ENCODE results near the gene SELENOF.

The SELENOF gene

DNA sequence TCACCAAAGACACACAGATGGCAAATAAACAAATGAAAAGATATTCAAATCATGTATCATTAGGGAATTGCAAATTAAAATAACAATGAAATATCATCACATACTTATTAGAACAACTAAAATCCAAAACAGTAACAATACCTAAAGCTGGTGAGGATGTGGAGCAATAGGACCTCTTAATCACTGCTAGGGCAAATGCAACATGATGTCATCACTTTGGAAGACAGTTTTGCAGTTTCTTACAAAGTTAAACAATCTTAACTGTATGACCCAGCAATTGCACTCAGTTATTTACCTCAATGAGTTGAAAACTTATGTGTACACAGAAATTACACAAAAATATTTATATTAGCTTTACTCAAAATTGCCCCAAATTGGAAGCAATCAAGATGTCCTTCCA lies 47.3 kb downstream of the SELENOF start:
- DNase-seq (ENCODE audit: low read depth) = peak; percentile 25
- TF ChIP-seq, protein P1, sequence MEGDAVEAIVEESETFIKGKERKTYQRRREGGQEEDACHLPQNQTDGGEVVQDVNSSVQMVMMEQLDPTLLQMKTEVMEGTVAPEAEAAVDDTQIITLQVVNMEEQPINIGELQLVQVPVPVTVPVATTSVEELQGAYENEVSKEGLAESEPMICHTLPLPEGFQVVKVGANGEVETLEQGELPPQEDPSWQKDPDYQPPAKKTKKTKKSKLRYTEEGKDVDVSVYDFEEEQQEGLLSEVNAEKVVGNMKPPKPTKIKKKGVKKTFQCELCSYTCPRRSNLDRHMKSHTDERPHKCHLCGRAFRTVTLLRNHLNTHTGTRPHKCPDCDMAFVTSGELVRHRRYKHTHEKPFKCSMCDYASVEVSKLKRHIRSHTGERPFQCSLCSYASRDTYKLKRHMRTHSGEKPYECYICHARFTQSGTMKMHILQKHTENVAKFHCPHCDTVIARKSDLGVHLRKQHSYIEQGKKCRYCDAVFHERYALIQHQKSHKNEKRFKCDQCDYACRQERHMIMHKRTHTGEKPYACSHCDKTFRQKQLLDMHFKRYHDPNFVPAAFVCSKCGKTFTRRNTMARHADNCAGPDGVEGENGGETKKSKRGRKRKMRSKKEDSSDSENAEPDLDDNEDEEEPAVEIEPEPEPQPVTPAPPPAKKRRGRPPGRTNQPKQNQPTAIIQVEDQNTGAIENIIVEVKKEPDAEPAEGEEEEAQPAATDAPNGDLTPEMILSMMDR (IDR thresholded peaks at IDR 0.05; ENCODE audit: control insufficient read depth, insufficient read depth, low read depth, low read length, missing control alignments) = no peak
- H3K4me3 ChIP-seq (ENCODE audit: control insufficient read depth, low read depth, low read length) = no peak overlapping the region

GRCh38 chr1:86865973-86866637 lies 47.8 kb downstream of the SELENOF start:
- H3K4me3 ChIP-seq (ENCODE audit: control insufficient read depth, low read depth, low read length) = no peak overlapping the region
- DNase-seq (ENCODE audit: low read depth) = no peak
- TF ChIP-seq, protein P1 (IDR thresholded peaks at IDR 0.05; ENCODE audit: control insufficient read depth, insufficient read depth, low read depth, low read length, missing control alignments) = no peak

- no peak for DNase-seq (ENCODE audit: low read depth)
- TF ChIP-seq, protein P1 (IDR thresholded peaks at IDR 0.05; ENCODE audit: control insufficient read depth, insufficient read depth, low read depth, low read length, missing control alignments) = no peak
These were observed 51.0 kb downstream of the SELENOF start for GRCh38 chr1:86862920-86863319.

DNA sequence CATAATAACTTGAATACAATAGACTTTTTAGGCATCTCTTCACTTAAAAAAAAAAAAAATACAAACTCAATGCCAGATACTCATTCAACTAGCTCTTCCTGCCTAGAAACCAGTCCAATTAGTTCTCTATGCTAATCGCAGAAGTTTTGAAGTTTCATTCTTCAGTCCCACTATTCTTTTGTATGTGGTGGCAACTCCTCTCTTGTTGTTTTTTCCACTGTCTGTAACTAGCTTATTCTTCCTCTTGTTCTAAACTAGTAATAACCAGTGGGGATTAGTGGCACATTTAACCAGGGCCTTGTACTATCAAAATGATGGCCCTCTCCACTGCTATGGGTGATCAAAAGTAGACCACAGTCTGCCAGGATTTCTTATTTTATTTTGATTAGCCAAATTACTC lies 52.5 kb downstream of the SELENOF start:
- no peak overlapping the region for H3K4me3 ChIP-seq (ENCODE audit: control insufficient read depth, low read depth, low read length)
- no peak for DNase-seq (ENCODE audit: low read depth)
- TF ChIP-seq, protein P1 (IDR thresholded peaks at IDR 0.05; ENCODE audit: control insufficient read depth, insufficient read depth, low read depth, low read length, missing control alignments) = no peak

More at GRCh38 chr1:86862920-86863319, 51.0 kb downstream of the SELENOF start:
- H3K4me3 ChIP-seq (ENCODE audit: control insufficient read depth, low read depth, low read length) = no peak overlapping the region

DNA sequence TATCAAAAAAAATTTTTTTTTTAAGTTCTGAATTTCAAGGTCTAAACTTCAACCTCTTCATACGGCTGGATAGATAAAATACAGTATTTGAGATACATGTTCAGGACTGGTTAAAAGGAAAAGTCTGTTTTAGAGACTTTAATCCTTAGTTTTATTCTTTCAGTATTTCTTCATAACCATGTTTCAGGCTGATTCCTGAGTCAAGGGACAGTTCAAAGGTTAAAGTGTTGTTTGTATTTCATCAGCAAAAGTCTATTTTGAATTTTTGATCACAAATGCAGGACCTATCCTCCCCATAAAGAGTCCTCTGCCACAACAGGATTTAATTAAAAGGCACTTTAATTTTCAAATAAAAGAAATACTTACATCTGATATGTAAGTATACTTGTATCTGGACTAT lies 53.5 kb downstream of the SELENOF start:
- H3K4me3 ChIP-seq (ENCODE audit: control insufficient read depth, low read depth, low read length) = no peak overlapping the region
- TF ChIP-seq, protein P1 (IDR thresholded peaks at IDR 0.05; ENCODE audit: control insufficient read depth, insufficient read depth, low read depth, low read length, missing control alignments) = no peak
- no peak for DNase-seq (ENCODE audit: low read depth)

- DNase-seq (ENCODE audit: low read depth) = no peak
These were observed 53.9 kb downstream of the SELENOF start for GRCh38 chr1:86860020-86860419.

More at GRCh38 chr1:86860020-86860419, 53.9 kb downstream of the SELENOF start:
- TF ChIP-seq, protein P1 (IDR thresholded peaks at IDR 0.05; ENCODE audit: control insufficient read depth, insufficient read depth, low read depth, low read length, missing control alignments) = no peak
- H3K4me3 ChIP-seq (ENCODE audit: control insufficient read depth, low read depth, low read length) = no peak overlapping the region

Data from AG09309 (cell line).